Fibroblast of peridontal ligament (primary cell): Measurements from ENCODE around the gene USP16.
A peak's percentile ranks its signal among the peaks of the same experiment; 100 is the strongest.
"Not testable (repeated sequence)": the region's sequence is repeated elsewhere in the genome, so short reads cannot be mapped to it uniquely, and the experiment has no call there.

Source experiments
- DNase-seq: peaks from one replicate; pipeline ENCODE4 v3.0.0-alpha.2; 2010; ENCODE audit errors: extremely low read depth

Gene USP16

DNA sequence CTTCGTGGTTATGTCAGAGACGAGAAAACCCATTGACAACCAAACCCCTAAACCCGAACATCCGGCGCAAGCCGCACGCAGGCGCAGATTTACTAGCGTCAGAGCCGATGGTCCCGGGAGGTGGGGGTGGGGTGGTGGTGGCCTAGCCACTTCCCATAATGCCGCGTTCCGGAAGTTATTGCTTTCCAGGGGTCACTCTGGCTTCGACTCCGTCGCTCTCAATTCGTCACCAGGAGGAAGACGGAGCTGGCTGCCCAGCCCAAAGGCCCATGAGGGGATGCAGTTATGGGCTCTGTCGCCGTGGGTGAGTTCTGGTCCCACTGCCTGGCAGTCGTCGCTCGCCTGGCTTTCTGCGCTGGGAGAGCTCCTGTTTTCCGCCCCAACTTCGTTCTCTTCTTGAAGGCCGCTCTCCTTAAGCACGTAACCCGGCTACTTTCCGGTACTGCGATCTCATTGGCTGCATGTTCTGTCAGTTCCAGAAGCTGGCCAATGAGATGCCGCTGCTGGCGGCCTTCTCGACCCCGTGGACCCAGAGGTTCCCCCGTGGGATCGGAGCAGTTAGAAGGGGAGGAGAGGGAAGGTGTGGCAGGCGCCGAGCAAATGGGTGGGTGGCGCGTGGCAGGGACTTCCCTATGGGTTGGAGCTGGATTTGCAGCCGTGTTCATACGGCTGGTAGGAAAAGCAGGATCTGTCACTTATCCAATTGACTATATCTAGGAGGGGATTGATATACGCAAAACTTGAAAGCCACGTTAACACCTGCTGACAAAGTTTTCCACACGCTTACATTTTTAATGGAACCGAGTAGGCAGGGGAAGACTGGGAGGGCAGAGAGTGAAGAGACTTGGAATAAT is at the start of gene USP16:
TSS of gene USP16 (plus strand) at position 195 of the 854 bp plus-strand sequence. CDS start 3,246 bp downstream, outside the sequence.
- peak; percentile 99 for DNase-seq

DNA sequence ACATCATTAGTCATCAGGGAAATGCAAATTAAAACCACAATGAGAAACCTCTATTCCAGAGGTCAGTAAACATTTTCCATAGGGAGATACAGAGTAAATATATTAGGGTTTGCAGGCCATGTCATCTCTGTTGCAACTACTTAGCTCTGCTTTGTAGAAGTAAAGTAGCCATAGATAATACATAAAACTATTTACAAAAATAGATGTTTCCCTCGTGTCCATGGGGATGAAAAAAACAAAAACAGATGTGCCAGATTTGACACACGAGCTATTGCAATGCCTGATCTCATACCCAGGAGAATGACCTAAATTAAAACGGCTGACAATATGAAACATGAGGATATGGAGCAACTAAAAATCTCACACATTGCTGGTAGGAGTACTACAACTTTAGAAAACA is 49.1 kb upstream of the USP16 start:
- peak; percentile 86 for DNase-seq

DNA sequence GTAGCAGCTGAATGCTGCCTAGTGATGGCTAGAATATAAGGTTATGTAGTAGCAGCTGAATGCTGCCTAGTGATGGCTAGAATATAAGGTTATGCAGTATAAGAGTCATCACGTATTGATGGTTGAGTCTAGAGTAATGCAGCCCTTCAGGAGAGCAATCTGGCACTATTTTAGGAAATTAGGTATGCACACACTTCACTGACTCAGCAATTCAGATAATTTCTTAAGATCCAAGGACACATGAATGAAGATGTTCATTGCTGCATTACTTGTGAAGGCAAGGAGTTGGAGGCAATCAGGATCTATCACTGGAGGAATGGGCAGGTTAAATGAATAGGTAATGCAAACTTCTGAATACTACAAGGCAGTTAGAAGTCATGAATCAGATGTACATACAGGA is 45.4 kb upstream of the USP16 start:
- no peak for DNase-seq

DNA sequence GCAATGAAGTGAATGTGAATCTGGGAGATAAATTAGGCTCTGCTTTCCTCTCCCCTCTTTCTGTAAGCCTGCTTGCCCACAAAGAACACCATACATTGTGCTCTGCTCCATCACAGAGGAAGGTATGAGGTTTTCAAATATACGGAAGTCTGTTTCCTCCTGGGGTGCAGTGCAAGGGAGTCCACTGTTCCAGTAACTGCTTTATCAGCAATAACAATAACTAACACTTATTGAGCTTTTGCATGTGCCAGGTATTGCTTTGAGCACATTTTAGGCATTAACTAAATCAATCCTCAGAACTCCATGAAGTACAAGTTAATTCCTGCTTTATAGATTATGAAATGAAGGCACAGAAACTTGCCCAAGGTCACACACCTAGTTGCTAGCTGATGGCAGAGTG is 41.8 kb upstream of the USP16 start:
- no peak for DNase-seq

DNA sequence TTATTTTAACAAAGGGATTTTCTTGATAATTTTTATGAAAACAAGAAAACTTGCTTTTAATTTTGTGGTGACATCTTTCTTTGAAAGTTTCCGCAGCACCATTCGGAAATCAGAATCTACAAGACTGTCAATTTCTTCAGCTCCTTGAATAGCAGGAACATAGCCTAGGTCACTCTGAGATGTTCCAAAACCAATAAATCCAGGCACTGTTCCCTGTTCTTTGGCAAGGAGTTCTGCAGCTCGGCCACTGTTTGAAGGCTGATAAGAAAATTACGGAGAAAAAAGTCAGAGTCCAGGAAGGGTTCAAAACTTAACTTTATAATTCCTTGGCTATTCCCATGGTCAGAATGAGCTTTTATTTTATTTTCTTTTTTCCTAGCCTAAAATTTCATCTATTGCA is 37.8 kb upstream of the USP16 start:
- no peak for DNase-seq

DNA sequence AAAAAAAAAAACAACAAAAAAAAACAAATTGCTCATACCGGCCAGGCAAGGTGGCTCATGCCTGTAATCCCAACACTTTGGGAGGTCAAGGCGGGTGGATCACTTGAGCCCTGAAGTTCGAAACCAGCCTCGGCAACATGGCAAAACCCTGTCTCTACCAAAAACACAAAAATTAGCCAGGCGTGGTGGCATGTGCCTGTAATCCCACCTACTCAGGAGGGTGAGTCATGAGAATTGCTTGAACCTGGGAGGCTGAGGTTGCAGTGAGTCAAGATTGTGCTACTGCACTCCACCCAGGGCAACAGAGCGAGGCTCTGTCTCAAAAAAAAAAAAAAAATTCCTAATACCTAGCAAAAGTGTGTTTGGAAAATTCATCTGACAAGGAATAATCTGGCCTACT is 36.3 kb upstream of the USP16 start:
- DNase-seq = not testable (repeated sequence)

DNA sequence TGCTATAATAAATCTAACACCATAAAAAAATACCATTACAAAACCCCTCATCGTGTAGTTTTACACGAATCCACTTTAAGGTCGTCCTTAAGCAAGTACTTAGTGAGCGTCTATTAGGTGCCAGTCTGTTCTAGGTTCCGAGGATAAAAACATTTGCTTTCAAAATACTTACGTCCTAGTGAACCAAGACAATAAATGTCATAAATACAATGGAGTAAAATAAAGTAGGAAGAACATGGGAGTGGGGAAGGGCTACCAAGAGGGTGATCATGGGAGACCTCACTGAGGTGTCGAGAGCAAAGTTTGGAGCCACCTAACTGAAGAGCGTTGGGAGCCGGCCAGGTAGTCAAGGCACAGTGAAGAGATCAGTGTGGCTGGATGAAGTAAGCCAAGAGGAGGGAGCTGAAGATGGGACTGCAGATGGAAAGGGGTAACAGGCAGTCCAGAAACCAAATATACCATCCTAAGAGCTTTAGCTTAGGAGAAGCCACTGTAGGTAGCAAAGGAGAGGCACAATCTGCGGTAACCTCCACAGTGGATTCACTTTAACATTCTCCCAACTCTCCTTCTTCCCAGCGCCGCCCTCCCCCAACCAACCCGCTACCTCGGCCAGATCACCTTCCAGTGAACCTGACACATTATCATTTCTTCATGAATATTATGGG is 32.5 kb upstream of the USP16 start:
- no peak for DNase-seq

DNA sequence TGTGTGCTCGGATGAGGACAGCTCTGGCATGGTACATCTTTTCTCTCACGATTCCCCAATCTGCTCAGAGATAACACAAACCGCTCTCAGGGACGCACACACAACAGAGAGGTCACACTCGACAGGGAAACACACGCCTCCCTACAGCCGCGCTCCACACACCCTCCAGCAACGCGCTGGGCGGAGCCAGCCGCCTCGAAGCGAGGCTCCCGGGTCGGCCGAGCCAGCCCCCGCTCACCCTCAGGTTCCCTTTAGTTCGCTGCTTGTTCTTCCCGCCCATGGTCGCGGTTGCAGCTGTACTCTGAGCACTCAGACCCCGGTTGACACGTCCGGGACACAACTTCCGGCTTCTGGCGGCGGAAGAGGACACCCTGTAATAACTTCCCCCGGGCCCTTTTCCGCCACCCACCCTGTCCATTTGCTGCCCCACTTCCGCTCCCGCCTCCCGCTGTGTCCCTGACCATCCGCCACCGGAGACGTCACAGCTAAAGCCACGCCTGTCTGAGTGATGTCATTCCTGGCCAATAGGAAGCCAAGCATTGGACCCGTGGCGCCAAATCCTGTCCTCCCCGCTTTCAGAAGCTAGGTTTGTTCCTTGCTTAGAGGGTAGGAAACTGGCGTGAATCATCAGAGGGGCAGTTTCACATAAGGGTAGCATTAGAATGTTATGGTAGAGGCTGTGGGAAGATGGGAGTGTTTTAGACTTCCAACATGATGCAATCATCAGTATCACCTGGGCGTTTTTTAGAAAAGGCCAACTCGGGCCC is 31.8 kb upstream of the USP16 start, which contains the start of gene LTN1:
TSS of gene LTN1 (minus strand) at position 352 of the 767 bp plus-strand sequence. CDS start at position 280, 72 bp downstream.
- DNase-seq = peak; percentile 99

DNA sequence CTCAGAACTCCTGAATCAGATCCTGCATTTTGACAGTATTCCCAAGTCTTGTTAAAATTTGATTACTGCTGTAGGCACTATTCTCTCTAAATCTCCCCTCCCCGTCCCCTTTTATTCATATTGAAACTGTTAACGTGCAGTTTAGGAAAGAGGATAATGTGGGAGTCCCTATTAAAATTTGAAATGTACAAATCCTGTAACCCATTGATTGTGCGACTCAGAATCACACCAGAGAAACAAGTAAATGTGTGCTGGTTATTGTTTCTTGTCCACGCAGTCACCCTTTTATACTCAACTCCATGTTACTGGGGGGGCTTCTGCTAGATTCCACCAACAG is 31.2 kb upstream of the USP16 start:
- no peak for DNase-seq

DNA sequence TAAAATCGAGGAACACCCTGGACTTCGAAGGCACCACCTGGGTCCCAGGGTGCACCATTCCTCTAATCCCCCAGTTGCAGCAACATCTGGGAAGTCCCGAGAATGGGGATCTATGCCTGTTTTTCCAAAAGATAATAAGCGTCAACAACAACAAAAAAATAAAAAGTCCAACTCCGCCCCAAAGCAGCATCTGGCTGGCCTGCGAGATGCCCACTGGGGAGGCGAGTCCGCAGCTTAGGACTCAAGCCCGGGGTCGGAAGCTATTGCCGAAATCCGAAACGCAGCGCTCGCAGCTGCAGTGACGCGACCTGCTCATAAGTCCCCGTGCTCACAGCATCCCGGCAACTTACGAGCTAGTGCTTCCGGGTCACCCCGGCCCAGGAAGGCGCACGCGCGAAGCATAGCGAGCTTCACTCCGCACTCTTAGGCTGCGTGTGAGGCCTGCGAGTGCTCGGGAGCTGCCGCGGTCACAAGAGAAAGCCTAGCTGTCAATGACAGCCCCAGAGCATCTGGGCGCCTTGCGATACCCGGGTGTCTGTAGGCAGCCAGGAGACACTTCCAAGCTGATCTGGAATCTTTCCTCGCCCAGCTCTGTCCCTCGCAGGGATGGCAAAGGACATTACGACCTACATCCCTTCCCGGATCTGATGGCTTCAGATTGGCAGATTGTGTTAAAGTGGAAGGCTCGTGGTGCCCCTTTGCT is 21.9 kb upstream of the USP16 start:
- DNase-seq = peak; percentile 95

DNA sequence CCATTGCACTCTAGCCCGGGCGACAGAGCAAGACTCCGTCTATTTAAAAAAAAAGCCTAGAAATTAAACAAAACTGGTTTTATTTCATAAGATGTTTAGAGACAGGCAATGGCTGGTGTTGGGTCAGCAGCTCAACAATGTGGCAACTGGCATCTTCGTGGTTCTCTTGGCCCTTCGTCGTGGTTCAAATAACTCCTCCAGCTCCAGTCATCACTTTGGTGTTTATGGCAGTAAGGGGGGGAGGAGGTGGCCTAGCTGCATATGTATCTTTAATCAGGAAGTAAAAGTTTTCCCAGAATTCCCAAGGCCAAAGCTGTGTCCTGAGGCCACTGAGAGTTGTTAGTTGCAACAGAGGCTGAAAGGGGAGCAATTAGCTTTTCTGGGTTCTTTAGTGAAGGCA is 18.8 kb upstream of the USP16 start:
- peak; percentile 24 for DNase-seq

DNA sequence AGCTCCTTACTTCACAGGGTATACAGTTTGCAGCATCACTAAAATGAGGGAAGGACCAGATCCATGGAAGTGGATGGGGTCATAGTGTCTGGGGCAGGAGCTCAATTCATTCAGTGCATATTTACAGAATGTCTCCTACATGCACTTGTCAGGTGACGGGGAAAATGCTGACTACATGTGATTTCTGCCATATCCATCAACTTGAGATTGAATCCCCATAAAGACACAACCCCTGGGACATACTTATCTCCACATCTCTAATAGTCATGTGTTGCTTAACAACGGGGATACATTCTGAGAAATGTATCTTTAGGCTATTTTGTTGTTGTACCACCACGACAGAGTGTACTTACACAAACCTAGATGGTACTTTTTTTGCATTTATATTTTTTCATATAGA is 17.3 kb upstream of the USP16 start:
- no peak for DNase-seq

DNA sequence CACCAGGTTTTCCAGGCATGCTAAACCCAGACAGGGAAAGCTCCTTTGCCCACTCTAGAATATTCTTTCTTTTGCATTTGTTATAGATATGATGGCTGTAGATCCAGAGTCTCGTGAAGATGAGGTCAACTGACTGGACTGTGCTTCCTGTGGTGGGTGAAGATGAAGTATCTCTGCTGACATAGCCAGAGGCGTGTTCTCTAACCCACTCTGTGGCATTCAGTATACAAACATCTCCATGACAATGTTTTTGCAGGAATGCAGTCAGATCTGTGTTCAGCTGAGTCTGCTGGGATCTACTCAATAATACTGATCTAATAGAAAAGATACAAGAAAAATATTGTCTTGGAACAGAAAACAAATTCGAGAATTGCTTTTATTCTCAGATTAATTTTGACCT is 16.7 kb upstream of the USP16 start:
- DNase-seq = no peak

DNA sequence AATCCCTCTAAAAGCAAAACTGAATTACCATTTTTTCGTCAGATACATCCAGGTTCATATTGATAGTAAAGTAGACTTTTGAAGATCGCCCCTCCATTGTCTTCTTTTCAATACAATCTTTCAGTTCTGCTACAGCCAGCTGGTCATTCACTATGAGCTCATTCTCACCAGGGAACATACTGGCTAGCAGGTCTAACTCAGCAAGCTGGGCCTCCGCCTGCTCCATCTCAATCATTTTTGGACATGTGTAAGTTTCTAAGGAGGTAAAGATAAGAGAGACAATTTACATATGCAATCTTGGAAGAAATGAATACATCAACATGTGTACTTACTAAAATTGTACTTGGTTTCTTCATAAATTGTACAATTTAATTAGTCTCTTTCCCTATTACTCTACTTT is 16.1 kb upstream of the USP16 start:
- no peak for DNase-seq

DNA sequence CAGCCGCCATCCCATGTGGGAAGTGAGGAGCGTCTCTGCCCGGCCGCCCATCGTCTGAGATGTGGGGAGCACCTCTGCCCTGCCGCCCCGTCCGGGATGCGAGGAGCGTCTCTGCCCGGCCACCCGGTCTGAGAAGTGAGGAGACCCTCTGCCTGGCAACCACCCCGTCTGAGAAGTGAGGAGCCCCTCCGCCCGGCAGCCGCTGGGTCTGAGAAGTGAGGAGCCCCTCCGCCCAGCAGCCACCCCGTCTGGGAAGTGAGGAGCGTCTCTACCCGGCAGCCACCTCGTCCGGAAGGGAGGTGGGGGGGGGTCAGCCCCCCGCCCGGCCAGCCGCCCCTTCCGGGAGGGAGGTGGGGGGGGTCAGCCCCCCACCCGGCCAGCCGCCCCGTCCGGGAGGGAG is 13.2 kb upstream of the USP16 start:
- not testable (repeated sequence) for DNase-seq

DNA sequence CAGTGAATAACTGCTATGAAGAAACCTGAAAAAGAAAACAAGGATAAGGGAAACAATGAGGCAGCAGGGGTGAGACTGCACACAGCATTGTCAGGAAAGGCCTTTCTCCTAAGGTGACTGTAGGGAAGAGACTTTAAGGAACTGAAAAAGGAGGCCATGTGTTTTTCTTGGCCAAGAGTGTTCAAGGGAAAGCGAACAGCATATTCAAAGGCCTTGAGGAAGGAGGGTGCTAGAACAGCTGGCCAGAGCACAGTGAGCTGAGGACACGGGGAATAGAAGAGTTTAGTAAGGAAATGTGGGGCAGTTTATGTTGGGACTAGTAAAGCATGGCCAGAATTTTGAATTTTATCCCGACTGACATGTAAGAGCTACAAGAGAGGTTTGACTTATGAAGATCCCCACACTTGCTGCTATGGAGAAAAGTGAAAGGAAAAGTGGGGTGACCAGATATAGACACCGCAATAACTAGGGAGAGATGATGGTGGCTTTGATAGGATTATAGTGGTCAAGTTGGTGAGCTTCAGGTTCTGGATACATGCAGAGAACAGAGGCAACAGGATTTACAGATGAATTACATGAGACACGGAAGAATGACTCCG is 6.7 kb upstream of the USP16 start:
- peak; percentile 6 for DNase-seq

DNA sequence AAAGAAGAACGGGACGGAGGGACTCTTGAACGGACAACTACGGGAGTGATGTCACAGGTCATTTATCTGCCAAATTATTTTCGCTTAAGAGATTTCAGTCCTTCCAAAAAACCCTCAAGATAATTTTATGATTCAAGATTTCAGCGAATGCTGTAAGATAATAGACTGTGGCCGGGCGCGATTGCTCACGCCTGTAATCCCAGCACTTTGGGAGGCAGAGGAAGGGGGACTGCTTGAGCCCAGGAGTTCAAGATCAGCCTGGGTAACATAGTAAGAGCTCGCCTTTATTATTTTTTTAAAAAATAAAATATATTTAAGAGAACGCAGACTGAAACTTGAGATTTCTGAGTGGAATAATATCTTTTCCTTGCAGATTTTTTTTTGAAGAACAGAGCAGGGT is 5.9 kb upstream of the USP16 start:
- DNase-seq = peak; percentile 49

DNA sequence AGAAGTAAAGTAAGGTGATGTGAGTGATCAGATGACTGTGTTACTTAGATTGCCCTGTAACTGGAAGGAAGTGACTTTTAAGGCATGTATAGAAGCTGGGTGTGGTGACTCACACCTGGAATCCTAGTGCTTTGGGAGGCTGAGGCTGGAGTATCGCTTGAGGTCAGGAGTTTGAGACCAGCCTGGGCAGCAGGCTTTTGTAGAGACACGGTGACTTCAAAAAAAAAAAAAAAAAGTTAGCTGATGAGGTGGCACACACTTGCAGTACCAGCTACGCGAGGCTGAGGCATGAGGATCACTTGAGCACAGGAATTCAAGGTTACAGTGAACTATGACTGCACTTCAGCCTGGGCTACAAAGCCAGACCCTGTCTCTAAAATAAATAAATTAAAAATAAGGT is 2.3 kb upstream of the USP16 start:
- DNase-seq = no peak

DNA sequence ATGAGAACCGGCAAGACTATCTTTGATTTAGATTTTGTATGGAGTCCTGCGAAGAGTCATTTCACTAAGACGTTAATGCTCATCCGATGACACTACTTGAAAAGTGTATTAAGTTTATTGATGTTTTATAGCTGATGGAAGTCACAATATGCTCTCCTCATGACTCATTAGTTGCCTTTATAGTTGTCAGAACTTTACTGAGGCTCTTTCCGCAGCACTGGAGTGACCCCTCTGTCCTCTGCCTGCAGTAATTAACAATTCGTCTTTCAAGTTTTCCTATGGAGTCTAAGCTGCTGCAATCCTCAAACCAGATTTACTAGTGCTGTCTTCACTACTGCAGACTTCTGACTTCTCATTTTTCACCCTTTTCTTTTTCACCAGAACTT is 853 bp downstream of the USP16 start:
- no peak for DNase-seq

DNA sequence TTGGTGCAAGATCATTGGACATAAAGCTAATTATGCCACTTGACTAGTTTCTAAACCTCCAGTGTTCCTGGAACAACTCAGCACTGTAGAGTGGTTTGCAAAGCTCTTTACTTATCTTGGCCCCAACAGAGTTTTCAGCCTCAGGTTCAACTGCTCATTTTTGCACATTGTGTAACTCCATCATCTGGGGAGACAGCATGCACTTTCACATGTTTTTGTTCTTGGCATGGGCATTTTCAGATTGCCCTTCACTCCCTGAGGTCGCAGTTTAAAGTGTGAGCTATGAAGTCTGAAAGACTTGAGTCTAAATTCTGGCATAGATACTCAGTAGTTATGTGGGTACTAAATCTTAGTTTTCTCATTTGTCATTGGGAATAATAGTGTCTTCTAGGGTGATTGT is 5.1 kb downstream of the USP16 start:
- no peak for DNase-seq

DNA sequence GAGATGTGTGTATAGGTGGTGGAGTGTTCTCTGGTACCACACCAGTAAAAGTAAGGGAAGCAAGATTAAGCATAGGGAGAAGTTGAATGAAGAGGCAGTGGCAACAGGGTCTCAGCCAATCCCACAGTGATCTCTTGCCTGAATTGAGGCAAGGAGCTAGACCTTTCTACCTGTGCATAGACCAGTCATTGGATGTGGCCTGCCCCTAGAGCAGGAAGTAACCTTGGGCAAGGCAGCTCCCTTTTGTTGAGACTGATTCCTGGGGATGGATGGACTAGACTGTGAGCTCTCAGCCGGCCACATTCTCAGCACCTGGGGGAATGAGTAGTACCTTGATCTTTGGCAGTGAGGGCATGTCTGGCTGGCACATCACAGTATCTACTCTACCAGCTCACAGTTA is 6.4 kb downstream of the USP16 start:
- DNase-seq = no peak

DNA sequence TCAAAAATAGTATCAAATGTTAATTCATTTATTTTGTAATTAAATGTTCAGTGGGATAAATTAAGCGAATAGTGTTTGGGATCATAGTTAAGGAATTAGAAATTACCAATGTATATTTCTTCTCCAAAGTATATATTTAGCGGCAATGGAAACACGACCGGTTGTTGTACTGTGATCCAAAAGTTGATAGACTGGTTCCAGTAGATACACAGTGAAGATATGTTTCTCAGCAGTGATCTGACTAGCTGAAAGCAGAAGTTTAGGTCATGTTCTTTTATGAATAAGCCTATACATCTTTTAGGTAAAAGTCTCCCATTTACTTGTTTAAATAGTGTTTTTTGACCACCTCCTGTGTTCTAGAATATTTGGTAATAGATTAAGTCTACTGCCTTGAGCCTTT is 8.8 kb downstream of the USP16 start:
- no peak for DNase-seq
